ENCODE results near the gene OGFR.

DNA sequence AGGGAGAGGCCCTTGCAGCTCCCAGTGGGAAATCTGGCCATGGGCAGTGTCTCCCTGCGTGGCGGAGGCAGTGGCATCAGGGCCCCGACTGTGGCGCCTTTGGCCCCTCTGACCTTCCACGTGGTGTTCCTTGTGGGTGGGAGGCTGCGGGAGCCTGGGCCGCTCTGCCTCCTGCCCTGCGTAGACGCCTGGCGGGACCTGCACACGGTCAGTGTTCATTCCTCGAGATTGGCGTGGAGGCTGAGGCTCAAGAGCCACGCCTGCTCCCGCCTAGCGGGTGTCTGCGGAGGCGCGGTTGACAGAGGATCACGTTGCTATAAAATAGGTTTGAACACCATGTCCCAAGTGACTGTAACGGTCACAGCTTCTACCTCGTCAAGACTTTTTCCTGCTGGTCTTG is 26.2 kb downstream of the OGFR start:
- TF ChIP-seq CTCF (IDR thresholded peaks at IDR 0.05; ENCODE audit: low read depth, low read length, poor library complexity, severe bottlenecking) (no peak), EZH2phosphoT487 (IDR thresholded peaks at IDR 0.05; ENCODE audit: borderline replicate concordance, low read length) (no peak)

All from DOHH2 (cell line).